Chondrocyte (in vitro differentiated cells): ENCODE measurements around the gene SPTLC3. TPM values are rescaled to one million over a fixed set of nuclear protein-coding genes. Genes with fewer than 3 reads are reported as not detected.

Source experiments
- DNase-seq: peaks from one replicate; pipeline ENCODE4 v3.0.0; 2021; ENCODE audit warnings: mixed read lengths, low spot score
- H3K27ac Mint-ChIP-seq: one replicate; pipeline ENCODE4 v1.8.0; 2021; ENCODE audit warnings: mild to moderate bottlenecking, moderate library complexity, mixed read lengths; ENCODE audit not compliant: unreplicated experiment
- H3K27me3 Mint-ChIP-seq: 2 replicates; pipeline ENCODE4 v1.8.0; 2021; ENCODE audit warnings: low read depth, mixed read lengths
- H3K36me3 Mint-ChIP-seq: 2 replicates; pipeline ENCODE4 v1.8.0; 2021; ENCODE audit warnings: low read depth, mixed read lengths
- H3K4me1 Mint-ChIP-seq: 2 replicates; pipeline ENCODE4 v1.8.0; 2021; ENCODE audit warnings: low read depth, mild to moderate bottlenecking, mixed read lengths
- H3K4me3 Mint-ChIP-seq: one replicate; pipeline ENCODE4 v1.8.0; 2021; ENCODE audit warnings: mild to moderate bottlenecking, moderate library complexity, mixed read lengths; ENCODE audit not compliant: unreplicated experiment
- H3K9me3 Mint-ChIP-seq: 2 replicates; pipeline ENCODE4 v1.8.0; 2021; ENCODE audit warnings: low read depth, mixed read lengths
- total RNA-seq: library from RNA; stranded (reverse); gene quantifications from 3 replicates; pipeline ENCODE4 v1.2.1, GENCODE V29; 2021
- TF ChIP-seq, protein P1 (sequence below): fragments of 200-600 bp; sonication (generic); IDR thresholded peaks from 2 replicates; pipeline ENCODE4 v1.5.0; 2021; ENCODE audit warnings: antibody characterized with exemption, mild to moderate bottlenecking, moderate library complexity

The SPTLC3 gene
- total RNA-seq, 1 donor from 2014 or later = 5.0 TPM

DNA sequence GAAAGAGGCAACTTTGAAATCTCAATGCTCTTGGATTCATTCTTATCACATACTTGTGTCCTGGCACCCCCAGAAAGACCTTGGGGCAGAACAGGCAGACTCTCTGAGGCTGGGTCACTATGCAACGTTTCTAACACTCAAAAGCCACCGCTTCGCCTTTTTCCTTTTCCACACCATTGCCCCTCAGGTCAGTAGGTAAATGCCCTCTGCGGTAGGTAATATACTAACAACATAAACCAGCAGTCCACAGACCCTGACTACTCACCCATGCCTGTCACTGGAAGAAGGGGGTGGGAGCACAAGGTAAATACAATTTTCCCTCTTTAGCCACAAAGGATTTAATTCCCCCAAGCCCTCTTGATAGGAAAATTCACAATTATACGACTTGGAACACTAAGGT lies 6.5 kb upstream of the SPTLC3 start:
- H3K27me3 Mint-ChIP-seq = no peaks in the 10 kb centered on the region
- H3K36me3 Mint-ChIP-seq = no peaks in the 10 kb centered on the region
- H3K9me3 Mint-ChIP-seq = no peaks in the 10 kb centered on the region
- DNase-seq = no peak
- no peak overlapping the region for H3K27ac Mint-ChIP-seq
- no peak overlapping the region for H3K4me3 Mint-ChIP-seq
- peaks cover 20% of the 10 kb centered on the region for H3K4me1 Mint-ChIP-seq
- TF ChIP-seq, protein P1, sequence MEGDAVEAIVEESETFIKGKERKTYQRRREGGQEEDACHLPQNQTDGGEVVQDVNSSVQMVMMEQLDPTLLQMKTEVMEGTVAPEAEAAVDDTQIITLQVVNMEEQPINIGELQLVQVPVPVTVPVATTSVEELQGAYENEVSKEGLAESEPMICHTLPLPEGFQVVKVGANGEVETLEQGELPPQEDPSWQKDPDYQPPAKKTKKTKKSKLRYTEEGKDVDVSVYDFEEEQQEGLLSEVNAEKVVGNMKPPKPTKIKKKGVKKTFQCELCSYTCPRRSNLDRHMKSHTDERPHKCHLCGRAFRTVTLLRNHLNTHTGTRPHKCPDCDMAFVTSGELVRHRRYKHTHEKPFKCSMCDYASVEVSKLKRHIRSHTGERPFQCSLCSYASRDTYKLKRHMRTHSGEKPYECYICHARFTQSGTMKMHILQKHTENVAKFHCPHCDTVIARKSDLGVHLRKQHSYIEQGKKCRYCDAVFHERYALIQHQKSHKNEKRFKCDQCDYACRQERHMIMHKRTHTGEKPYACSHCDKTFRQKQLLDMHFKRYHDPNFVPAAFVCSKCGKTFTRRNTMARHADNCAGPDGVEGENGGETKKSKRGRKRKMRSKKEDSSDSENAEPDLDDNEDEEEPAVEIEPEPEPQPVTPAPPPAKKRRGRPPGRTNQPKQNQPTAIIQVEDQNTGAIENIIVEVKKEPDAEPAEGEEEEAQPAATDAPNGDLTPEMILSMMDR = no peak

DNA sequence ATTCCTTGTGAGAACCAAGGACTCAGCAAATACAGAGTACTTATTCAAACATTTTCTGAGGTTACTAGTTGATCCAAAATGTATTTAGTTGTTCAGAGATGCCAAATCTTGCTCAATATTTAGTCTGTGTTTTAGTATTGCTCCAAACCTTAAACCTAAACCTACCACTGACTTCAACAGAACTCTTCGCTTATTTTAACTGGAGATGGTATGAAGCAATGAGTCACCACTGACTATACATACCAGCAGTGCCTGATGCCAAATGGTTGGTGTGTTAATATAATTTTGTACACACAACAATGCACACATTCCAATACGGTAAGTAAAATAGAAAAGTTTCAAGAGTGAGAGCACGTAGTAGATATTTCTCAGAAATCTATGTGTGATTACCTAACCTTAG lies 1.9 kb upstream of the SPTLC3 start:
- Mint-ChIP-seq H3K36me3 (no peaks in the 10 kb centered on the region), H3K4me1 (peaks cover 45% of the 10 kb centered on the region), H3K27me3 (no peaks in the 10 kb centered on the region), H3K4me3 (no peak overlapping the region), H3K9me3 (no peaks in the 10 kb centered on the region), H3K27ac (peak overlapping the region; percentile 4)
- no peak for DNase-seq
- TF ChIP-seq, protein P1 = no peak

DNA sequence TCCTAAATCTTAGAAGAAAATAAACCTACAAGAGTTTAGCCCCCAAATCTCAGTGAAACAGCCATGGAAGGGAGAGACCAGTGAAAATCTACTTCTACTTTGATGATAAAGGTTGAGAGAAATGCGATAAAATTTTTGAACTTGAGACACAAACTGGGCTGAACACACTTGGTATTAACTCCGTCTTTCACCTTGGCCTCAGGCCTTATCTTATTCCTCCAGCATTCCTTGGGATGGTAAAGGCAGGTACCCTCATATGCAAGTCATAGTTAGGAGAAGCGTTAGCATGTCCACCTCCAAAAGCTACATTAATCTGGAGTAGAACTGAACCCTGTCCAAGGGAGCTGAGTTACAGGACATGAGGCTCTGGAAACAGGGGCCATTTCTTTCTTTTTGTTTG lies 1.2 kb upstream of the SPTLC3 start:
- Mint-ChIP-seq H3K27me3 (no peaks in the 10 kb centered on the region), H3K27ac (no peak overlapping the region), H3K4me1 (peaks cover 46% of the 10 kb centered on the region), H3K4me3 (no peak overlapping the region), H3K9me3 (no peaks in the 10 kb centered on the region), H3K36me3 (no peaks in the 10 kb centered on the region)
- TF ChIP-seq, protein P1 = no peak
- DNase-seq = no peak

DNA sequence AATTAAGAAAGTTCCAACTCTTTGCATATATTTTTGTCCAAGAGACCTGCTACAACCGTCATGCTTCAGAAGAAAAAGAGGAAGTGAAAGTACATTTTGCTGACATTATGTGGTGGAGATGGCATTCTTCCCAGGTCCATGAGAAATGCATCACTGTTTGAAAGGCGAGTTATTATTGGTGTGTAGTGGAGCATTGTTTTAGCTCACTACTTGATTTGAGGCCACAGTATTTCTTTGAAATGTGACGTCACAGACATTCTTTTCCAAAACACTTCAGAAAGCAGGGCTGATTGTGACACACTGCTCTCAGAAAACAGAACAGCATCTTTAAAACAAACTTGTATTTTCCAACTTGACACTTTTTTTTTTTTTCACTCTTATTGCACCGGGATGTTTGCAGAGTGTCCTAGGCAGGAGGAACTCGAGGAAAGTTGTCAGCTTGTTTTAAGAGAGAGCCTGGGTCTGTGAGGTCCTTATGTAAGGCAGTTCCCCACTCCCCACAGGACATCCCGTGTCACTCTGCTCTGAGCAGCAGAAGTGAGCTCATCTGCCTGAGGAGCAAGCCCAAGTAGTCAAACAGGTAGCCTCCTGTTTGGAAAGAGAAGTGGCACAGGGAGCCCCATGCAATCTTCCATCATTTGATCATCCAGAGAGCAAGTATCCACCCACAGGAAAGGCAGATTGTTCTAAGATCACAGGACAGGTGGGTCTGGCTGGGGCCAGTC lies 1.1 kb downstream of the SPTLC3 start:
- H3K36me3 Mint-ChIP-seq = peaks cover 1% of the 10 kb centered on the region
- peaks cover 52% of the 10 kb centered on the region for H3K4me1 Mint-ChIP-seq
- peak overlapping the region; percentile 68 for H3K4me3 Mint-ChIP-seq
- peak overlapping the region; percentile 84 for H3K27ac Mint-ChIP-seq
- H3K9me3 Mint-ChIP-seq = no peaks in the 10 kb centered on the region
- H3K27me3 Mint-ChIP-seq = no peaks in the 10 kb centered on the region
- TF ChIP-seq, protein P1 = no peak
- DNase-seq = no peak

DNA sequence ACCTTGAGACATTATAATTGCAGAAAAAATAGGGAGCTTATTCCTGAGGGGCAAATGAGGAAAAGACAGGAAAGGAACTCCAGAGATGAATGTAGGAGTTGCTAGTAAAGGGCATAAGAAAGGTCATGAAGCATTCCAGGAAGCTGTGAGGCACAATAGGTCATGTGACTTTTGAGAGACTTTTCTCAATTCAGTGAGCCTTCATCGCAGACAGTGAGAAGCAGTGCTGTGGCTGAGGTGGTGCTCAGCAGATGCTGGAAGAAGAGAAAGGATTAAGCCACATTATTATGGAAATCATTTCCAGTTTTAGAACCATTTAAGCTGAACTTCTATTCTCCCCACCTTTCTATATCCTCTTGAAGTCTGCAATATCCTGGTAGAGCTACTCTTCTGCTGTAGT lies 4.1 kb downstream of the SPTLC3 start:
- H3K9me3 Mint-ChIP-seq = peaks cover 5% of the 10 kb centered on the region
- no peak for DNase-seq
- no peak overlapping the region for H3K27ac Mint-ChIP-seq
- no peak overlapping the region for H3K4me3 Mint-ChIP-seq
- peaks cover 1% of the 10 kb centered on the region for H3K36me3 Mint-ChIP-seq
- TF ChIP-seq, protein P1 = no peak
- H3K27me3 Mint-ChIP-seq = no peaks in the 10 kb centered on the region
- peaks cover 46% of the 10 kb centered on the region for H3K4me1 Mint-ChIP-seq
